Fibroblast of pulmonary artery (primary cell): ENCODE results near the gene MON2.

Source experiments
- DNase-seq: peaks from one replicate; pipeline ENCODE4 v3.0.0-alpha.2; 2010; ENCODE audit warnings: low read depth
- H3K4me3 ChIP-seq: replicated peaks from 2 replicates; pipeline ENCODE4 v1.5.1; 2011; ENCODE audit warnings: low read depth, mild to moderate bottlenecking, control low read depth, low read length, moderate library complexity
- TF ChIP-seq, protein P1 (sequence below): IDR thresholded peaks from 2 replicates; pipeline ENCODE4 v1.5.1; 2011; ENCODE audit warnings: mild to moderate bottlenecking, control low read depth, low read length, inconsistent platforms; ENCODE audit errors: missing control alignments

MON2 gene

DNA sequence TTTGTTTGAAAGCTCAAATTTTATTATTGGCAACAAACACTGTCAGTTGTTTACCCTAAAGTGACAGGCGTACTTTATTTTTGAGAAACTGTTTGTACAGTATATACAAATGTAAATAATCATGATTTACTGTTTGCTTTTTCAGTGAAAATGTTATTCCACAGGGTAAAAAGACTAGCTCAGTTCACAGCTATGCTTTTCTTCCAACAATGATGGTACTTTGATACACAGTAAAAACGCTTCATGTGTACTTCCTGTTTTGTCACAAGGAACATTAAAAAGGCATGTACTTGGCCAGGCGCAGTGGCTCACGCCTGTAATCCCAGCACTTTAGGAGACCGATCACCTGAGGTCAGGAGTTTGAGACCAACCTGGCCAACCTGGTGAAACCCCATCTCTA lies 53.7 kb downstream of the MON2 start:
- no peak for DNase-seq
- TF ChIP-seq, protein P1, sequence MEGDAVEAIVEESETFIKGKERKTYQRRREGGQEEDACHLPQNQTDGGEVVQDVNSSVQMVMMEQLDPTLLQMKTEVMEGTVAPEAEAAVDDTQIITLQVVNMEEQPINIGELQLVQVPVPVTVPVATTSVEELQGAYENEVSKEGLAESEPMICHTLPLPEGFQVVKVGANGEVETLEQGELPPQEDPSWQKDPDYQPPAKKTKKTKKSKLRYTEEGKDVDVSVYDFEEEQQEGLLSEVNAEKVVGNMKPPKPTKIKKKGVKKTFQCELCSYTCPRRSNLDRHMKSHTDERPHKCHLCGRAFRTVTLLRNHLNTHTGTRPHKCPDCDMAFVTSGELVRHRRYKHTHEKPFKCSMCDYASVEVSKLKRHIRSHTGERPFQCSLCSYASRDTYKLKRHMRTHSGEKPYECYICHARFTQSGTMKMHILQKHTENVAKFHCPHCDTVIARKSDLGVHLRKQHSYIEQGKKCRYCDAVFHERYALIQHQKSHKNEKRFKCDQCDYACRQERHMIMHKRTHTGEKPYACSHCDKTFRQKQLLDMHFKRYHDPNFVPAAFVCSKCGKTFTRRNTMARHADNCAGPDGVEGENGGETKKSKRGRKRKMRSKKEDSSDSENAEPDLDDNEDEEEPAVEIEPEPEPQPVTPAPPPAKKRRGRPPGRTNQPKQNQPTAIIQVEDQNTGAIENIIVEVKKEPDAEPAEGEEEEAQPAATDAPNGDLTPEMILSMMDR, result no peak
- no peak overlapping the region for H3K4me3 ChIP-seq

DNA sequence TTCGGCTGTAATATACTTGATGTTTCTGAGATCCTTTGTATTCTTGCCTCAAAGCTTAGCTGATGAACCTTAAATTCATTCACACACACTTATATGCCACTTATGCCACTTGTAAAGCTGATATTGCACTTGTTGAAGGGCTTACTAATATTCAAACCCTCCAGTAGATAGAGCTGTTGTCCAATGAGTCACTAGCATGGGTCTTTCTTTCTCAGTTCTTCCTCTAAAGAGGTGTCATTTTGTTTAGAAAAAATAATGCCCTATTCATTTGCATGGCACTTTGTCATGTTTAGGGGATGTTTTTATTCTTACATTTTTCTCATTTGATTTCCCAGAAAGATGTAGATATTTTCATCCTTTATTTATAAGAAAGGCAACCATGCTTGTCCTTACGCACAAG lies 56.4 kb downstream of the MON2 start:
- TF ChIP-seq, protein P1, result no peak
- H3K4me3 ChIP-seq, result no peak overlapping the region
- peak; percentile 21 for DNase-seq

DNA sequence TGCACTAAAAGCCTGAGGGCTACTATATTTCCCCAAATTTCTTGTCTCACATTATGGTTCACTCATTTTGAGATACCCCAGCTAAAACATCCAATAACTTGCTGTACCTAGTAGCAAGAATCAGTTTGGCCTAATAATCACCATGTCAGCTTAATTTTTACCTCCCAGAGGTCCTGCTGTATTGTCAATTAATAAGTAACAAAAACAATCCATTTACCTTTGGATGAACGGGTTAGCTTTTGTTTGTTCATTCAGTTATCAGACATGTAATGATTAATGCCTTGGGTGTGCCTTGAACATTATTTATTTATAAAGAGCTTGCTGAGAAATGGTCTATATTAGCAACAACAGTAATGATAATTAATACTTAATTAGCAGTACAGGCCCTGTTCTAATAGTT lies 57.0 kb downstream of the MON2 start:
- TF ChIP-seq, protein P1, result no peak
- DNase-seq, result no peak
- H3K4me3 ChIP-seq, result no peak overlapping the region

DNA sequence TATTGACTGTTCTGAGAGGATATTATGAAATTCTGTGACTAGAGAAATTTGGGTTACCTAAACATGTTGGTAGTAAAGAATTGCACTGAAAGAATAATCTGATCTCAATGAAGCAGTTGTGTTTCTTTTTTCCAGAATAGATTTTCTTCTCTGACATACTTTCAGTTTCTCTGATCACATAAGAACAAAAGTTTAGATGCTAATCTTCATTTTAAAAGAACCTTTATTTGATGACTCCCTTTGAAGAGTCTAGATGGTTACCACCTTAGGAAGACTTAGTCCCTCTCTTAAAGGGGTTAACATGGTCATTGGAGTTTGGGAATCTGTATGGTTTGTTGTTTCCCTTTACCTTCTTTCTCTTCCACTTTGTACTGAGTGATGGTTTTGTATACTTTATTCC lies 58.6 kb downstream of the MON2 start:
- no peak overlapping the region for H3K4me3 ChIP-seq
- no peak for DNase-seq
- TF ChIP-seq, protein P1, result no peak

DNA sequence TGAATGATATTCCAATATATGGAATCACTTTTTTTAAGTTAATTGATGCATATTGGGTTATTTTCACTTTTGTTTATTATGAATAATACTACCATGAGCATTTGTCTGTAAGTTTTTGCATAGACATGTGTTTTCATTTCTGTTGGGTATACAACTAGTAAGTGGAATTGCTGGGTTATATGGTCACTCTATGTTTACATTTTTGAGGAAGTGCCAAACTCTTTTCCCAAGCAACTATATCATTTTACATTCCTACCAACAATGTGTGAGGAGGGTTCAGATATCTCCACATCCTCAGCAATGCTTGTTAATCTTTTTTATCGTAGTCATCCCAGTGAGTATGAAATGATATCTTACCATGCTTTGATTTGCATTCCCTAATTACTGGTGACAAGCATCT lies 64.0 kb downstream of the MON2 start:
- DNase-seq, result peak; percentile 54

DNA sequence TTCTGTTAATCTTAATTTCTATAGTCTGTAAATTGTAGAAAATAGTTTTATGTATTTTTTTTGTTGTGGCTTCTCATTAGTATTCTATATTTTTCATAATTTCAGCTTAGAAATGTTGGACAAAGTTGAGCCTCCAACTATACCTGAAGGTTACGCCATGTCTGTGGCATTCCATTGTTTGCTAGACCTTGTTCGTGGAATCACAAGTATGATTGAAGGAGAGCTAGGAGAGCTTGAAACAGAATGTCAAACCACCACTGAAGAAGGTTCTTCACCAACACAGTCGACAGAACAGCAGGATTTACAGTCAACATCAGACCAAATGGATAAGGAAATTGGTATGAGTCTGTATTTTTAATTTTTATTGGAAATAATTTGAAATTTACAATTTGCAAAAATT lies 65.7 kb downstream of the MON2 start:
- TF ChIP-seq, protein P1, result no peak
- DNase-seq, result no peak
- no peak overlapping the region for H3K4me3 ChIP-seq

More for the DNA sequence above, 64.0 kb downstream of the MON2 start:
- TF ChIP-seq, protein P1, result no peak
- no peak overlapping the region for H3K4me3 ChIP-seq

DNA sequence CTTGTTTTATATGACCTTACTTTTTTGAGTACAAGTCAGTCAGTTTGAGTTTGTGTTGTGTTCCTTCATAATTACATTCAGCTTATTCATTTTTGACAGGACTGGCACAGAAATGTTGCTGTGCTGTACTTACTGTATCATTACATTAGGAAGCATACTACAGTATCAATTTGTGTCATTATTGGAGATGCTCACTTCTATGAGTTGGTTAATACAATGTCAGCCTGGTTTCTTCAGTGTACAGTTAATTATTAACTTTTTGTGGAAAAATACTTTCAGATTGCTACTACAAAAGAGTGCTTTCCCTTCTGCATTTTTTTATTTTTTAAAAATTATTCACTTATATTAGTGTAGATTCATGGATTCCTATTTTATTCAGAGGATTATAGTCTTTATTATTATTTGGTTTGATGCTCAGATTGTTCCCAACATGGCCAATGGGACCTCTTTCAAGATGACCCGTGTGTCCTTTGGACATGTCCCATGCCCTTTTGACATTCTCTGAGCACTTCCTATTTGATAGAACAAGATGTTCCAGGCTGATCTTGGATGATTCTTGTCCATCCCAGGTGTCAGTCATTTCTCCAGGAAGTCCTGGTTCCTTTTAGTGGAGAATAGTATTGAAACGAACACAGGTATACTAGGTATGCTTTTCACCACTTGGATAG lies 66.6 kb downstream of the MON2 start:
- H3K4me3 ChIP-seq, result no peak overlapping the region
- TF ChIP-seq, protein P1, result no peak
- DNase-seq, result no peak
